PFSK-1 (cell line): ENCODE data around the gene LANCL2.

Source experiments
- FOXP2 ChIP-seq: optimal IDR thresholded peaks from 2 replicates; pipeline ENCODE3; 2011; ENCODE audit warnings: borderline replicate concordance, control low read depth, inconsistent platforms; ENCODE audit not compliant: insufficient read depth; ENCODE audit errors: extremely low read length, extremely low read depth
- POLR2AphosphoS5 ChIP-seq: IDR thresholded peaks from 2 replicates; pipeline ENCODE4 v1.6.1; 2012; ENCODE audit warnings: low read depth, mild to moderate bottlenecking, control low read depth, low read length, moderate library complexity
- SIN3A ChIP-seq: IDR thresholded peaks from 2 replicates; pipeline ENCODE4 v1.6.1; 2012; ENCODE audit warnings: mild to moderate bottlenecking, low read length, moderate library complexity, borderline replicate concordance; ENCODE audit not compliant: insufficient read depth
- TAF1 ChIP-seq: IDR thresholded peaks from 2 replicates; pipeline ENCODE4 v1.6.1; 2012; ENCODE audit warnings: low read length, control low read depth, borderline replicate concordance; ENCODE audit not compliant: insufficient read depth
- TF ChIP-seq, protein P1 (sequence below), 2 experiments: IDR thresholded peaks; 2 replicates each; pipeline versions ENCODE4 v1.6.1 to v1.8.0; 2011 to 2012; ENCODE audit warnings: low read depth in 2 of 2, low read length in 2 of 2, control low read depth in 1 of 2, inconsistent platforms in 1 of 2, mild to moderate bottlenecking in 1 of 2, moderate library complexity in 1 of 2; ENCODE audit not compliant: insufficient read depth in 1 of 2

GRCh38 chr7:55365675-55366460, 731 bp downstream of the LANCL2 start:
- TF ChIP-seq POLR2AphosphoS5 = peak; percentile 90
- TF ChIP-seq, protein P1, sequence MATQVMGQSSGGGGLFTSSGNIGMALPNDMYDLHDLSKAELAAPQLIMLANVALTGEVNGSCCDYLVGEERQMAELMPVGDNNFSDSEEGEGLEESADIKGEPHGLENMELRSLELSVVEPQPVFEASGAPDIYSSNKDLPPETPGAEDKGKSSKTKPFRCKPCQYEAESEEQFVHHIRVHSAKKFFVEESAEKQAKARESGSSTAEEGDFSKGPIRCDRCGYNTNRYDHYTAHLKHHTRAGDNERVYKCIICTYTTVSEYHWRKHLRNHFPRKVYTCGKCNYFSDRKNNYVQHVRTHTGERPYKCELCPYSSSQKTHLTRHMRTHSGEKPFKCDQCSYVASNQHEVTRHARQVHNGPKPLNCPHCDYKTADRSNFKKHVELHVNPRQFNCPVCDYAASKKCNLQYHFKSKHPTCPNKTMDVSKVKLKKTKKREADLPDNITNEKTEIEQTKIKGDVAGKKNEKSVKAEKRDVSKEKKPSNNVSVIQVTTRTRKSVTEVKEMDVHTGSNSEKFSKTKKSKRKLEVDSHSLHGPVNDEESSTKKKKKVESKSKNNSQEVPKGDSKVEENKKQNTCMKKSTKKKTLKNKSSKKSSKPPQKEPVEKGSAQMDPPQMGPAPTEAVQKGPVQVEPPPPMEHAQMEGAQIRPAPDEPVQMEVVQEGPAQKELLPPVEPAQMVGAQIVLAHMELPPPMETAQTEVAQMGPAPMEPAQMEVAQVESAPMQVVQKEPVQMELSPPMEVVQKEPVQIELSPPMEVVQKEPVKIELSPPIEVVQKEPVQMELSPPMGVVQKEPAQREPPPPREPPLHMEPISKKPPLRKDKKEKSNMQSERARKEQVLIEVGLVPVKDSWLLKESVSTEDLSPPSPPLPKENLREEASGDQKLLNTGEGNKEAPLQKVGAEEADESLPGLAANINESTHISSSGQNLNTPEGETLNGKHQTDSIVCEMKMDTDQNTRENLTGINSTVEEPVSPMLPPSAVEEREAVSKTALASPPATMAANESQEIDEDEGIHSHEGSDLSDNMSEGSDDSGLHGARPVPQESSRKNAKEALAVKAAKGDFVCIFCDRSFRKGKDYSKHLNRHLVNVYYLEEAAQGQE (IDR thresholded peaks at IDR 0.05; ENCODE audit: insufficient read depth in 1 of 2, low read depth in 2 of 2, low read length in 2 of 2) = 0 out of 4 replicates have a peak, but pooled peaks of 1 of the 2 experiments have one; percentile 16
- TF ChIP-seq TAF1 = peak; percentile 67; the same call in 1 of the 2 replicates
- peak; percentile 51; the same call in 1 of the 2 replicates for TF ChIP-seq SIN3A
- peak; percentile 81 for TF ChIP-seq FOXP2
